ENCODE measurements around the gene ZNF620.
A peak's percentile ranks its signal among the peaks of the same experiment; 100 is the strongest.
"Not testable (repeated sequence)": the region's sequence is repeated elsewhere in the genome, so short reads cannot be mapped to it uniquely, and the experiment has no call there.

The ZNF620 gene

DNA sequence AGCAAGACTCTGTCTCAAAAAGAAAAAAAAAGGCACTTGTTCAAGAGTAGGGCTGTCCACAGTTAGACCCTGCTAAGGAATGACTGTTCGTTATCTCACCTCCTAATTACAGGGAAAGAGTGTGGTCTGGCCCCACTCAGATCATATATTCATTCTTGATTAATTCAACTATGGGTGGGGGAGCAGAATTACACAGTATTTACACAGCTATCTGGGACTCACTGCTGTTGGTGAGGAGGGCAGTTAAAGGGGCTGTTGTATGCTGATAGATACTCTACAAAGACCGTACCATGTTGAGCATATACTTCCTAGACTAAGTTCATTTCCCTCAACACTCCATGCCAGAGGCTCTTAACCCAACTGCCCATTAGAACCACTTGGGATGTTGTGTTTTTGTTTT, 3.8 kb upstream of the ZNF620 start:
- no peak for DNase-seq (ENCODE audit: low spot score)

DNA sequence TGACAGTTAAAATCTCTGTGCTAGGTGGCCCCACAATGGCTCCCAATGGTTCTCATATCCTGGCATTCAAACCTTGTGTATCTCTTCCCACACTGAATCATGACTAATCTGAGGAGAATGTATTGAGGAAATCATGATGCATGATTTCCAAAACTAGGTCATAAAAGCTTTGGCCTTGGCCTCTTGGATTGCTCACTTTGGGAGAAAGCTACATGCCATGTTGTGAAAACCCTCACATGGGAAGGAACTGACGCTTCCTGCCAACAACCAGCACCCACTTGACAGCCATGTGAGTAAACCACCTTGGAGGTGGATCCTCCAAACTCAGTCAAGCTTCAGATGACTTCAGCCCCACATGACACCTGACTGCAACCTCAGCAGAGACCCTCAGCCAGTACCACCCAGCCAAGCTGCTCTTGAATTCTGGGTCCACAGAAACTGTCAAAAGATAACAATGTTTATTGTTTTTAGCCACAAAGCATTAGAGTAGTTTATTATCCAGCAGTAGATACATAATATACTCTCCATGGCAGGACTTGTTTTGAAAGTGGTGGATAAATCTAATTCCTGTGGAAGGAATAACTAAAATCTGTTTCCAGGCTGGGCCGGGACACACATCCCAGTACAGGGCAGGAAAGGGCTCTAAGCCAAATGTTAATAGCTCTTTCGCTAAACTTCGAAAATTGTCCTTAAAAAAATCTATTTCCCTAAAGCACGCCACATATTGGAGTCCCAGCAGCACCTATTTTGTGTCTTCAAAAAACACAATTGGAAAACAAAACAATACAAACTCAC, 1.0 kb upstream of the ZNF620 start:
- no peak for DNase-seq (ENCODE audit: low spot score)

DNA sequence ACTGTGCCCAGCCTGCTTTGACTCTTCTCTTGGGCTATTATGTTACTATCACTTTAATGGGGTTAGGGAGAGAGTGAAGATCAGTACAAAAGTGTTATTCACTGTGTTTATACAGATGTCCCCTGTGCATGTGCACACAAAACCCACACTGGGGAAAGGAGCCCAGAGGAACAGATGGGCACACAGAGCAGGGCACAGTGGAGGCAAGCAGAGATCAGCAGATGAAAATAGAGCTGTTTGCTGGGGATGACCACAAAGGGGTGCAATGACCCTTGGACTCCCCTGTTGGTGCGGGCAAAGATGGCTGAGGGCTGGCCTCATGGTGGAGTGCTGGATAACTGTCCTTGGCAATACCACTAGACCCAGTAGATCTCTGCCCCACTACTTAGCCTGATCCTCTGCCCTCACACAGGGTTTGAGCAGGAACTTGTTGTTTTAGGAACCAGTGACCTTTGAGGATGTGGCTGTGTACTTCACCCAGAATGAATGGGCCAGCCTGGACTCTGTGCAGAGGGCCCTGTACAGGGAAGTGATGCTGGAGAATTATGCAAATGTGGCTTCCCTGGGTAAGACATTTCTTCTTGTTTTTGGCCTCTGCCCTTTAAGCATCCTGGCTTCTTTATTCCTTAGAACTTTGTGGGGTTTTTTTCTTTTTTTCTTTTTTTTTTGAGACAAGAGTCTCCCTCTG, 5.3 kb downstream of the ZNF620 start:
- DNase-seq (ENCODE audit: low spot score): no peak

DNA sequence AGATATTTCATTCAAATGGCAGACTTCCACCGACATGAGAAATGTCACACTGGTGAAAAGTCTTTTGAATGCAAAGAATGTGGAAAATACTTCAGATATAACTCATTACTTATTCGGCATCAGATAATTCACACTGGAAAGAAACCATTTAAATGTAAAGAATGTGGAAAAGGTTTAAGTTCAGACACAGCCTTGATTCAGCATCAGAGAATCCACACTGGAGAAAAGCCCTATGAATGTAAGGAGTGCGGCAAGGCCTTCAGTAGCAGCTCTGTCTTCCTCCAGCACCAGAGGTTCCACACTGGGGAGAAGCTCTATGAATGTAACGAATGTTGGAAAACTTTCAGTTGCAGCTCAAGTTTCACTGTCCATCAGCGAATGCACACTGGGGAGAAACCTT, 10.4 kb downstream of the ZNF620 start:
- no peak for DNase-seq (ENCODE audit: low spot score)

DNA sequence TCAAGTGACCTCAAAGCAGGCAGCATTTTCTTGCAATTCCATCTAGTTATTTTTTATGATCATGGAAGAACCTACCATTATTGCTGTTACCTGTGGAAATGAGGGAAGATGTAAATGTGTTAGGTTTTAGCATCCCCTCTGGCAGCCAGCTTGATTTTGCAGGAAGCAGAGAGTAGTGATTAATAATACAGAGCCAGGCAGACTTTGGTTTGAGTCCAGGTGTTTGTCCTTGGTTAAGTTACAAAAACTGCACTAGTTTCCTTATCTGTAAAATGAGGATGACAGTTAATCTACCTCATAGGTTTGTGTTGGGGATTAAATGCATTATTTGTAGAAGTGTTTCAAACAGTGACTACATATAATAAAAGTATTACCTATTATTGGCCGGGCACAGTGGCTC, 12.2 kb downstream of the ZNF620 start:
- no peak for DNase-seq (ENCODE audit: low spot score)

DNA sequence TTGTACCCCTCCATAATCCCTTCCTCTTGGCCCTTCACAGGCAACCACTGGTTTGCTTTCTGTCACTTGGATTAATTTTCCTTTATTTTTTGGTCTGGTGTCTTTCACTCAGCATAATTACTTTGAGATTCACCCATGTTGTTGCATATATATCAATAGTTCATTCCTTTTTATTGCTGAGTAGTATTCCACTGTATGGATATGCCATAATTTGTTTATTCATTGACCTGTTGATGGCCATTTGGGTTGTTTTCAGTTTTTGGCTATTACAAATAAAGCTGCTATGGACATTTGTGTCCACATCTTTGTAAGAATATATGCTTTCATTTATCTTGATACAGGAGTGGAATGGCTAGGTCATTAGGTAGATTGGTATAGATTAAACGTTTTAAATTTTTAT, 13.0 kb downstream of the ZNF620 start:
- DNase-seq (ENCODE audit: low spot score): no peak

DNA sequence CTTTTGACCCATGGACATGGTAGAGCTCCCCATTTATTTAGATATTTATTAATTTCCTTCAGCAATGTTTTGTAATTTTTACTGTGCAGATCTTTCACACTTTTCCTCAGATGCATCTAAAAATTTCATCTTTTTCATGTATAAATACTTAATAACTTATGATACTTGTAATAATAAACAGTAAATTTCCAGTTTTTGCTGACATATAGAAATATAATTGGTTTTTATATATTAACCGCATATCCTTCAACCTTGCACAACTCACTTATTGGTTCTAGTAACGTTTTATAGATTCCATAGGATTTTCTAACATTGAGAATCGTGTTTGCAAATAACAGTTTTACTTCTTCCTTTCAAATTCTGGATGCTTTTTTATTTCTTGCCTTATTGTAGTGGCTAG, 15.4 kb downstream of the ZNF620 start:
- no peak for DNase-seq (ENCODE audit: low spot score)

DNA sequence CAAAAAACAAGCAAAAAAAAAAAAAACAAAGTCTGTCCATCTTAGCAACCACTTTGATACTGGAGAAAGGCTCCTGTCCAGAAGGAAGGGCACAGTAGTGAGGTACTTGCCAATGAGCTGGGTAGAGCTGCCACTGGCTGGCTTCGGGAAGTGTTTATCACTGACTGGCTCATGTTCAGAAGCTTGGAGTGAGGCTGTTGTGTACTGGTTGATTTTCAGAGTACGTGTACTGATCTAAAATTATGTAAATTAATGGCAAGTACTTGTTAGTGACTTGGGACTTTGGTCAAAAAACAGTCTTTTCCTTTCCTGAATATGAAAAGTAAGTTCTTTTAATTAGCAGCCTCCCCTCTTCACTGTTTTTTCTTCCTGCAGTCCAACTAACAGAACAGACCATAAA, 17.9 kb downstream of the ZNF620 start:
- DNase-seq (ENCODE audit: low spot score): no peak

DNA sequence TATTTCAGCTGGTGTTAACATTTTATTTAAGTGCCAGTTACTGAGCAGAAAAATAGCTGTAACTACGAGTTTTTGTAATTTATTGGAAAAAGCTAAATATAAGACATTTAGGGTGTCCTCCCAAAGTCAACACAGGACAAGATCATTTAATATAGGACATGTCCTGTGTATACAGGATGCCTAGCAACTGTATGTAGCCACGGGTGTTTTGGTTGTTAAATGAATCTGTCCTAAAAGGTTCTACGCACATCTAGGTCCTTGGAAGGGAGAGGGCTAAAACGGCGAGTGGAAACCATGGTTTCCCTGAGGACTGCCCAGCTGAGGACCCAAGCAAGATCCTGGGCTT, 18.4 kb downstream of the ZNF620 start:
- DNase-seq (ENCODE audit: low spot score): no peak

DNA sequence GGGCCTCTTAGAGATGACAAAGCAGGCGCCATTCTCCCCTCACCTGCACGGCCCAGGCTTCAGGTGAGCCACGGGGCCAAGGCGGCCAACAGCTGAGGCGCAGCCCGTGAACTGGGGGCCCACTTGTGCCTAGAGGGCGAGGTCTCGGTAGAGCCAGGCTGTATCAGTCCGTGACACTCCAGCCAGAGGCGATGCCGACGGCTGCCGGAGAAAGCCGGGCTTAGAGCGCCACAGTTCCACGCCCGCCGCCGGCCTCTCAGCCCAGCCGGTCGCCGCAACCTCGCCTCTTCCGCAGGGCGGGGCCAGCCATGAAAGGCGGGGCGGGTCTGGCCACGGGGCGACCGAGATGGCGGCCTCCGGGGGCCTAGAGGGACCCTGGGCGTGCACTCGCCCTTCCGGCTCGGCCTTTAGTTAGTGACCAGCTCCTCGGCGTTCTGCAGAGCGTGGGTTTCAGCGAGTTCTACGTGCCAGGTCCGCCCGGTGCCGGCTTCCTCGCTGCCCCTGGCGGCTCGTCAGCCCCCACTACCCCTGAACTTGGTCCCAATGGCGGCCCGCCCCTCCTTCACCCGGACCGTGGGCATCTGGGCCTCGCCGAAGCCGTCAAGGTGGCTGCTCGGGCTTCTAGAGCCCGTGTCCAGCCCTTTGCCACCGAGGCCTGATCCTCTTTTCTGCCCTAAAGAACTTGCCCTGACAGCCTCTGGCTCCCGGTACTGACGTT, 18.9 kb downstream of the ZNF620 start, which contains the start of gene ZNF621:
TSS of gene ZNF621 (plus strand) at position 393 of the 718 bp plus-strand sequence. CDS start 881 bp downstream, outside the sequence.
- peak; percentile 98 for DNase-seq (ENCODE audit: low spot score)

DNA sequence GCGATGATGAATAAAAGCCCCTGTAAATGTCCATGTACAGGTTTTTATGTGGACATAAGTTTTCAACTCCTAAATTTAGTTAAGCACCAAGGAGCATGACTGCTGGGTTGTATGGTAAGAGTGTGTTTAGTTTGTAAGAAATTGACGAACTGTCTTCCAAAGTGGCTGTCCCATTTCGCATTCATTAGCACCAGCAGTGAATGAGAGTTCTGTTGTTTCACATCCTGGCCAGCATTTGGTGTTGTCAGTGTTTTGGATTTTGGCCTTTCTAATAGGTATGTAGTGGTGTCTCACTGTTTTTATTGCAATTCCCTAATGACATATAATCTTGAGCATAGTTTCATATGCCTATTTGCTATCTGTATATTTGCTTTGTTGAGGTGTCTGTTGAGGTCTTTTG, 22.6 kb downstream of the ZNF620 start:
- no peak for DNase-seq (ENCODE audit: low spot score)

DNA sequence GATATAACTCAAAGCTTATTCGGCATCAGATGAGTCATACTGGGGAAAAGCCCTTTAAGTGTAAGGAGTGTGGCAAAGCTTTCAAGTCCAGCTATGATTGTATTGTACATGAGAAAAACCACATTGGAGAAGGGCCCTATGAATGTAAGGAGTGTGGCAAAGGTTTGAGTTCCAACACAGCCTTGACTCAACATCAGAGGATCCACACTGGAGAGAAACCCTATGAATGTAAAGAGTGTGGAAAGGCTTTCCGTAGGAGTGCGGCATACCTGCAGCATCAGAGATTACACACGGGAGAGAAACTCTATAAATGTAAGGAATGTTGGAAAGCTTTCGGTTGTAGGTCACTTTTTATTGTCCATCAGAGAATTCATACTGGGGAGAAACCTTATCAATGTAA, 26.4 kb downstream of the ZNF620 start:
- DNase-seq (ENCODE audit: low spot score): no peak

DNA sequence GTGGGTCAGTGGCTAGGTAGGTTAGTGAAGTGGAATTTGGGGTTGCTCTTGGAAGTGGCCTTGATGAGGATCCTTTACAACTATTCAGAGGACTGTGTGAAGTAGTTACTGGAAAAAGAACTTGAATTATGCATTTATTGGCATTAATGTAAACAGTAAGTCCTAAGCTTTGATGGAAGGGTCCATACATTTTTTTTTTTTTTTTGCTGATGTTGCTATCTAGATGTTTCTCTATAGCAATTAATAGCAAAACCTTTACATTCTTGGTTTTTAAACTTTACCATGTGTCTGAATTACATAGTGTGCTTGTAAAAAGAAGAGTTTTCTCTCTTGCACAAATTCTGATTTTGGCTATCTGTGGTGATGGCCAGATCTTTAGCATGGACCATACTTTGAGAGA, 28.4 kb downstream of the ZNF620 start:
- DNase-seq (ENCODE audit: low spot score): no peak

DNA sequence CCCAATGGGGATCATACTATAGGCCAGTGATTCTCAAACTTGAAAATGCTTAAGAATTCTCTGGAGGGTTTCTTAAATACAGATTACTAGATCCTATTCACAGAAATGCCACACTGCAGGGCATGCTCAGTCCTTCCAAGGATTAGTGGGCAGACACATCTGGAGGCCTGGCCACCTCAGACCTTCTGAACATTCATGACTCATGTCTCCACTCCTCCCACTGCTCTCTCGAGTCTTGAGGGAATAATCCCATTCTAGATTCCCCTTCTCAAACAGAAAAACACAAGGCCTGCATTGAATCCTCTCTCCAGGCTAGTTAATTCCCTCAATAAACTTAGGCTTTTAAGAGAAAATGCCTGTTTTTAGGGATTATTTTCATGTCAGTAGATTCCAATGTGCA, 41.0 kb downstream of the ZNF620 start:
- DNase-seq (ENCODE audit: low spot score): no peak

DNA sequence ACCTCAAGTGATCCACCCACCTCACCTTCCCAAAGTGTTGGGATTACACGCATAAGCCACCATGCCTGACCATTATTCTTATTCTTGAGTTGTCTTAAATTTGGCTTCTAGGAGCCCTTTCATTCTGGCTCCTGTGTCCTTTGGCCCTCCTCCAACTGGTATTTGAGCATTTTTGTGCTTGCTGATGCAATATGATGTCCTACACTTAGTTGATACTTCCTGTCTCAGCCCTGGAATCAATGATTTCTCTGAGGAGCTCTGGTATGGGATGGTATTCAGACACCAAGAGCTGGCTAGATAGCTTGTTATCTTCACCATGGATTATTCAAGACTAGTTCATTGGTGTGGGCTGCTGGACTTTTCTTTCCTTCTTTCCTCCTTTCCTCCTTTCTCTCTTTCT, 44.3 kb downstream of the ZNF620 start:
- no peak for DNase-seq (ENCODE audit: low spot score)

DNA sequence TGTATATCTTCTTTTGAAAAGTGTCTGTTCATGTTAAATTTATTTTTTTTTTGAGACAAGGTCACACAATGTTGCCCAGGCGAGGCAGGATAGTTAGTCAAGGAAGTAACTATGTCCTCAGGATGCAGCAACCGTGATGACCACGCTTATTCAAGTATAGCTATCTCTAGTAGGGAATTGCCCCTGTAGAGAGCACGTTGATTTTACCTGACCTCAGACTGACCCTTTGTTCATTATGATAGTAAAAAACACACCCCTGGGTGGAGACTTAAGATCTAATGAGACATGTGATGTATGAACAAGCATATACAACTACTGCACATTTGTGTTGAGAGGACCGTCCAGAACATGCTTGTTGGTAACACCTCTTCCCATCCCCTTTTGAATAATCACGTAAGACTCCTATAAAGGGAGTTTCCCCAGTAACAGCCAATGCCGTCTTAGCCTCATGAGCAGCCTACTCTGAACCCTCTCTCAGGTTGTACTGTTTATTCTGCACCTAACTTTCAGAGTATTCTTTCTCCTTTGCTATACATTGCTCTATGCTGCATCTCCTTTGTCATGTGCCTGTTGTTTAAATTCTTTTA, 51.8 kb downstream of the ZNF620 start:
- DNase-seq (ENCODE audit: low spot score): no peak

DNA sequence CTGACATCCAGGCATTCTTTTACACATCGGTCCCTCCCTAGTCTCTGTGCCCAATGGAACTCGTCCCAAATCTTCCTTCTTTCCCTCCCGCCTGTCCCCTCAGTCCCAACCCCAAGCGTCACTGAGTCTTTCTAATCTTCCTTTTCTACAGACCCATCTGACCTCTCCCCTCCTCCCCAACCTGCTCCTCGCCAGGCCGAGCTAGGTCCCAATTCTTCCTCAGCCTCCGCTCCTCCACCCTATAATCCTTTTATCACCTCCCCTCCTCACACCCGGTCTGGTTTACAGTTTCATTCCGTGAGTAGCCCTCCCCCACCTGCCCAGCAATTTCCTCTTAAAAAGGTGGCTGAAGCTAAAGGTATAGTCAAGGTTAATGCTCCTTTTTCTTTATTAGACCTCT, 56.6 kb downstream of the ZNF620 start:
- DNase-seq (ENCODE audit: low spot score): not testable (repeated sequence)

DNA sequence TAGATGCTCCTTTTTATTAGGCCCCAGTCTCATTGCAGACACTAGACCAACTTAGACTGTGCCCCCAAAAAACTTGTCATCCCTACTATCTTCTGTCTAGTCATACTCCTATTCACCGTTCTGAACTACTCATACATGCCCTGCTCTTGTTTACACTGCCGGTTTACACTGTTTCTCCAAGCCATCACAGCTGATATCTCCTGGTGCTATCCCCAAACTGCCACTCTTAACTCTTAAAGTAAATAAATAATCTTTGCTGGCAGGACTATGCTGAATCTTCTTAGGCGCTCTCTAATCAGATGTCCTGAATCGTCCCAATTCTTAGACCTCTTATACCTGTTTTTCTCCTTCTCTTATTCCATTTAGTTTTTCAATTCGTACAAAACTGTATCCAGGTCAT, 59.8 kb downstream of the ZNF620 start:
- not testable (repeated sequence) for DNase-seq (ENCODE audit: low spot score)

DNA sequence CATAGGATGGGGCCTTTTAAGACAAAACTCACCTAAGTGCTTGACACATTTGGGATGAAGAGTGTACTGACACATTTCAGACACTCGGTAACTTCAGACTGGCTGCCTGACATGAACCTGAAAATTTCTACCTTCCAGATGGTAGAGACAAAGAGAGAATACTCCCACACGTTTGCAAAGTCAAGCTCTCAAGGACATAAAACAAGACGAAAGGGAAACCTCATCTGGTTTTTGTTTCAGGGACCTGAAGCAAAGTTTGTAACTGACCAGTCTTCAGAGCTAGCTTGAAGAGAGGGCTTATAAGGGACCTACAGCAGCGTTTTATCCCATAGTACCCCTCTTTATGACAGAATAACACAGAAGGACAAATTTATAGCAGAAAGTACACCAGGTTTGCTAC, 60.9 kb downstream of the ZNF620 start:
- no peak for DNase-seq (ENCODE audit: low spot score)

Measured in iPS-NIHi11 (cell line).